Upper lobe of right lung (tissue), 1 donor: ENCODE results near the gene HBG1. TPM values are rescaled to one million over a fixed set of nuclear protein-coding genes. Genes with fewer than 3 reads are reported as not detected.

Source experiments
- ATAC-seq: fragments of 200-7000 bp; cut with Tn5 transposase; one replicate; pipeline ENCODE4 v1.9.1; 2020; ENCODE audit warnings: mild to moderate bottlenecking, moderate library complexity
- DNase-seq: peaks from one replicate; pipeline ENCODE4 v3.0.0-alpha.2; 2020
- H3K27ac ChIP-seq: fragments of 200-600 bp; one replicate; pipeline ENCODE4 v1.8.0; 2022
- H3K27me3 ChIP-seq: fragments of 200-600 bp; one replicate; pipeline ENCODE4 v1.8.0; 2022; ENCODE audit warnings: mild to moderate bottlenecking
- H3K36me3 ChIP-seq: fragments of 200-600 bp; one replicate; pipeline ENCODE4 v1.8.0; 2022
- H3K4me1 ChIP-seq: fragments of 200-600 bp; one replicate; pipeline ENCODE4 v1.8.0; 2022
- H3K4me3 ChIP-seq: fragments of 200-600 bp; one replicate; pipeline ENCODE4 v1.8.0; 2022; ENCODE audit warnings: mild to moderate bottlenecking
- H3K9me3 ChIP-seq: fragments of 200-600 bp; one replicate; pipeline ENCODE4 v1.8.0; 2022
- CTCF ChIP-seq: fragments of 200-600 bp; IDR thresholded peaks from one replicate; pipeline ENCODE4 v1.8.0; 2022; ENCODE audit warnings: antibody characterized with exemption
- intact Hi-C: fragments of 100-400 bp; cut with DNase I; formaldehyde crosslinking; loops from one replicate; pipeline ENCODE4 v1.11.0; 2022
- total RNA-seq: library from RNA; stranded (reverse); fragmentation: NEBNext Ultra II Directional; extraction: Animal tissue kit (Norgen Biotek cat#: 25700); gene quantifications from one replicate; pipeline ENCODE4 v1.2.1, GENCODE V29; 2021
- donor health status: DM: no; HTN: yes; CAD: no; lungs with severe emphysema.

The HBG1 gene
- total RNA-seq, 1 donor from 2014 or later = not detected

GRCh38 chr11:5290106-5290505 lies 40.4 kb upstream of the HBG1 start:
- no peak for TF ChIP-seq CTCF
- intact Hi-C loops = no loop called here
- no peaks in the 10 kb centered on the region for H3K27me3 ChIP-seq
- H3K4me3 ChIP-seq = no peak overlapping the region
- H3K4me1 ChIP-seq = no peaks in the 10 kb centered on the region
- no peaks in the 10 kb centered on the region for H3K36me3 ChIP-seq
- no peaks in the 10 kb centered on the region for H3K9me3 ChIP-seq
- H3K27ac ChIP-seq = no peak overlapping the region
- ATAC-seq = no peak
- DNase-seq = no peak

- no peaks in the 10 kb centered on the region for H3K36me3 ChIP-seq
- H3K4me1 ChIP-seq = no peaks in the 10 kb centered on the region
- H3K4me3 ChIP-seq = no peak overlapping the region
- H3K9me3 ChIP-seq = no peaks in the 10 kb centered on the region
- ATAC-seq = no peak
- H3K27ac ChIP-seq = no peak overlapping the region
- no peak for TF ChIP-seq CTCF
- intact Hi-C loops = no loop called here
- no peaks in the 10 kb centered on the region for H3K27me3 ChIP-seq
- DNase-seq = no peak
These were observed 40.0 kb upstream of the HBG1 start for GRCh38 chr11:5289696-5290095.

DNA sequence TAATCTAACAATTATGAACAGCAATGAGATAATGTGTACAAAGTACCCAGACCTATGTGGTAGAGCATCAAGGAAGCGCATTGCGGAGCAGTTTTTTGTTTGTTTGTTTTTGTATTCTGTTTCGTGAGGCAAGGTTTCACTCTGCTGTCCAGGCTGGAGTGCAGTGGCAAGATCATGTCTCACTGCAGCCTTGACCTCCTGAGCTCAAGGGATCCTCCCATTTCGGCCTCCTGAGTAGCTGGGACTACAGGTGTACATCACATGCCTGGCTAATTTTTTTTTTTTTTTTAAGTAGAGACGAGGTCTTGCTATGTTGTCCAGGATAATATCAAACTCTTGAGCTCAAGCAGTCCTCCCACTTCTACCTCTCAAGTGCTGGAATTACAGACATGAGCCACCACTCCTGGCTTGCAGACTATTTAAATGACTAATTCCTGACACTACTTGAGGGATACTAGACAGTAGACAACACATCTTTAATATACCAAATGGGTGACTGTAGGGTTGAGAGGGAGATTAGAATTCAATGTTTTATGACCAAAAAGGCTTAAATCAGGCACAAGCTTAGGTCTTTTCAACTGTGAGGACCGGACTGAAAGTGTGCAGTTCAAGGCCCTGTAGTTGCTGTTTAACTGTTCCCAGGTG lies 39.4 kb upstream of the HBG1 start:
- H3K27ac ChIP-seq = no peak overlapping the region

GRCh38 chr11:5288108-5288905 lies 38.6 kb upstream of the HBG1 start:
- no peak for TF ChIP-seq CTCF
- Histone ChIP-seq H3K4me3 (no peak overlapping the region), H3K27ac (no peak overlapping the region), H3K27me3 (no peaks in the 10 kb centered on the region), H3K4me1 (no peaks in the 10 kb centered on the region), H3K9me3 (no peaks in the 10 kb centered on the region), H3K36me3 (no peaks in the 10 kb centered on the region)
- DNase-seq (no peak), ATAC-seq (no peak)
- intact Hi-C loops = no loop called here

More for the DNA sequence above, 39.4 kb upstream of the HBG1 start:
- intact Hi-C loops = no loop called here
- no peak for TF ChIP-seq CTCF
- Histone ChIP-seq H3K27me3 (no peaks in the 10 kb centered on the region), H3K9me3 (no peaks in the 10 kb centered on the region), H3K36me3 (no peaks in the 10 kb centered on the region), H3K4me3 (no peak overlapping the region), H3K4me1 (no peaks in the 10 kb centered on the region)
- ATAC-seq = no peak
- no peak for DNase-seq

DNA sequence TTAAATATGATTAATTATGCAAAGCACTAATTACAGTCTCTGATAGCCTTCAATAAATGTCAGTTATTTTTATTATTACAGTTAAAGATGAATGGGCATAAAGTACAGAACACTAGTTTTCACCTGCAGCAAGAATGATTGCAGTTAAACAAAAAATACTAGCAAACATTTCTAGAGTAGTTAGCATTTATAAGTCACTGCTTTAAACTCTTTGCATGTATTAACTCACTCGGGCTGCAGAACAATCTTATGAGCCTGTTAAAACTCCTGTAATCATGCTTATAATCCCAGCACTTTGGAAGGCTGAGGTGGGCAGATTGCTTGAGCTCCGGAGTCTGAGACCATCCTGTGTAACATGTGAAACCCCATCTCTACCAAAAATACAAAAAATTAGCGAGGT lies 37.2 kb upstream of the HBG1 start:
- DNase-seq (no peak), ATAC-seq (no peak)
- H3K9me3 ChIP-seq = no peaks in the 10 kb centered on the region
- no peaks in the 10 kb centered on the region for H3K4me1 ChIP-seq
- no peak overlapping the region for H3K4me3 ChIP-seq
- no peak overlapping the region for H3K27ac ChIP-seq
- no peaks in the 10 kb centered on the region for H3K27me3 ChIP-seq
- intact Hi-C loops = no loop called here
- no peaks in the 10 kb centered on the region for H3K36me3 ChIP-seq
- no peak for TF ChIP-seq CTCF
